Measurements from ENCODE around the gene MRPL14. TPM values are rescaled to one million over a fixed set of nuclear protein-coding genes. Genes with fewer than 3 reads are reported as not detected.

Gene MRPL14
- total RNA-seq, 3 donors from 2014 or later = 24.6 to 55.7 (median 30.4) TPM

DNA sequence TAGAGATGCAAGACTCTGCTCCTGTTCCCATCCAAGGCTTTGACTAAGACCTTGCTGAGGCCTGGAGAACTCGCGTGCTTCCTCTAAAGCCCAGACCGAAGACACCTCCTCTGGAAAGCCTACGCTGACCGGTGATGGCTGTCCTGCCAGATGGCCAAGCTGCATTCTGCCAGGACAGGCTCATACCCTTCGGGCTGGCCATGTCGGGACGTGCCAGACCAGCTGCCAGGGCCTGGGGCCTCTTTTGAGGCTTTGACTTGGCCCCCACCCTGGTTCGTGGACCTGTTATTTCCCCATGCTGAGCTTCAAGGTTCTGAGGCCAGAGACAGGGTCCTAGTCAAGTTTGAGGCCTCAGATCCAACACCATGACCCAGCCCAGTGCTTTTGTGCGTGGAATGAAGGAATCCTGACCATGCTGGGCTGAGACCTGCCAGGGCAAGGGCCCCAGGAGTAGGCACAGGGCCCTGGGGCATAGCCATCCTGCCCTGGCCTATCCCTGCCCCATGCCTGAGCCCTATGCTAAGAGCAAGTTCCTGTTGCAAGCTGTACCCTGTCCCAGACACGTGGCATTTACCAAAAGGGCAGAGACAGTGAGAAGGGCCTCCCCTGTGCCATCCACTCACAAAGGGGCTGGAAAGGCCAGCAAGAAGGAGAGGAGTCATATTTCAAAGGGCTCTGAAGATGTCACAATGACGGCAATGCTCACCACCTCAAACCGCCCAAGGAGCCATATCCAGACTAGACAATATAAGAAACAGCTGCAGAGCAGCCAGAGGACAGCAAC, 42.8 kb downstream of the MRPL14 start:
- no peaks in the 10 kb centered on the region for H3K4me1 ChIP-seq
- no peak overlapping the region for H3K4me3 ChIP-seq
- intact Hi-C loops (cut with DNase I; ENCODE audit: low total_unique reads) = no loop called here
- H3K36me3 ChIP-seq = no peaks in the 10 kb centered on the region
- no peaks in the 10 kb centered on the region for H3K27me3 ChIP-seq
- no peak for TF ChIP-seq CTCF (IDR thresholded peaks at IDR 0.05)
- no peak for TF ChIP-seq POLR2AphosphoS5 (IDR thresholded peaks at IDR 0.05)
- TF ChIP-seq POLR2A (IDR thresholded peaks at IDR 0.05) = no peak
- H3K27ac ChIP-seq = peak overlapping the region; percentile 11 to 43
- no peak for DNase-seq (ENCODE audit: low spot score in 2 of 2)
- H3K9me3 ChIP-seq = no peaks in the 10 kb centered on the region

- DNase-seq (ENCODE audit: low spot score in 2 of 2) = no peak
- intact Hi-C loops (cut with DNase I; ENCODE audit: low total_unique reads) = no loop called here
- no peaks in the 10 kb centered on the region for H3K9me3 ChIP-seq
Measured at GRCh38 chr6:44082872-44083321, 44.4 kb downstream of the MRPL14 start.

DNA sequence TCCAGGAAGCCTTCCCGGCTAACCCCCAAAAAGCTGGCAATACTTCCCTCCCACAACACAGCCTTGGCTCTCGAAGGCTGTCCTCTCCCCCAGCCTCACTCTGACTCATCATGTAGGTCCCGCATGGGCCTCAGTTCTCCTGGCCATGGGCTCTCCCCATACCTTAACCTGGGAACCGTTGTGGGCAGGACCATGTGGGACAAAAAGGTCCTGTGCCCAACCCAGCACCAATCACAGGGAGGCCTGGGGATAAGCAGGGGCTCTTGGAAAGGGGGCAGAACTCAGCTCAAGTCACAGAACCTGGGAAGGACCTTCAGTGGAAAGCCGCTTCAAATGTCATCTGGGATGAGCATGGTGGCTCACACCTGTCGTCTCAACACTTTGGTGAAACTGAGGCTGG, 45.5 kb downstream of the MRPL14 start:
- no peaks in the 10 kb centered on the region for H3K27me3 ChIP-seq

More at GRCh38 chr6:44082872-44083321, 44.4 kb downstream of the MRPL14 start:
- Histone ChIP-seq H3K27ac (no peak overlapping the region), H3K36me3 (no peaks in the 10 kb centered on the region), H3K27me3 (no peaks in the 10 kb centered on the region), H3K4me3 (no peak overlapping the region), H3K4me1 (no peaks in the 10 kb centered on the region)
- no peak for TF ChIP-seq POLR2A (IDR thresholded peaks at IDR 0.05)

DNA sequence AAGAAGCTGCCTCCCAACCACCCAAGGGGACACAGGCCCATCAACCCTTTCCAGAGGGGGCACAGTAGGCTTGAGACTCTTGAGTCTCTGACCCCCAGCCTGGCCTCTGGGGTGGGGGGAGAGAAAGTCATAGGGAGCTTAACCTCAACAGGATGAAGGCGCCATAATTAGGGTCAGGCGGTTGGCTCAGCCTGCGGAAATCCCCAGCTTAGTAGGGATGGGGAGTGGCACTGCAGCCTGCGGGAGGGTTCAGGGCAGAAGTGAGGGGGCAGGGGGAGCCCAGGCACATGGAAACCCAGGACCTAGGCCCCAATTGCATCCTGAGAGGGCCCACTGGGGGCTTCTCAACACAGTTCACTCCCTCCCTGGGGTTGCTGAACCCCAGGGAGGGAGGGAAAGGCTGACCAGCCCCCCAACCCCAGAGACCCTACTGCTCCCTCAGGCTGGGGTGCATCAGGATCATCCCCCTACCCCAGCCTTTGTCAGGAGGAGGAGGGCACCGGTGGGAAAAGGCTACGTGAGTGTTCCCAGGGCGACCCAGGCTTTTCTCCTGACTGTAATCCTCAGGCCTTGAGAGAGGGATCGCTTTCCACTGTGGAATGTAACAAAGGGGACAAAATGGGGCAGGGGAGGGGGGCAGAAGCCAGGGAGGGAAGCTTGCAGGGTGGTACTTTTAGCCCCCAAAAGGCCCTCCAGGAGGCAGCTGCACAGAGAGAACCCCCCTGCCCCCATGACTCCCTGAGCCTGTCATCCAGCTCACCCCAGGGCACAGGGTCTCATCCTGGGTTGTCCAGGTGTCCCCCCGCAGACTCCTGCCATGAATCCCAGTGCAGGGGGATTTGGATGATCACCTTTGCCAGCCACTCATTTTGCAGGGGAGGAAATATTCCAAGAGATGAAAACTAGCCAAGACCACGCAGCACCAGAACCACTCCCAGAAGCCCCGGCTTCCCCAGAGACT, 46.4 kb downstream of the MRPL14 start:
- H3K9me3 ChIP-seq = no peaks in the 10 kb centered on the region
- no peaks in the 10 kb centered on the region for H3K36me3 ChIP-seq
- H3K27ac ChIP-seq = no peak overlapping the region
- no peaks in the 10 kb centered on the region for H3K27me3 ChIP-seq
- no peak for TF ChIP-seq POLR2AphosphoS5 (IDR thresholded peaks at IDR 0.05)
- TF ChIP-seq POLR2A (IDR thresholded peaks at IDR 0.05) = no peak
- TF ChIP-seq CTCF (IDR thresholded peaks at IDR 0.05) = no peak
- DNase-seq (ENCODE audit: low spot score in 2 of 2) = no peak
- H3K4me1 ChIP-seq = peaks cover 0 to 12% of the 10 kb centered on the region in 2 donors
- no peak overlapping the region for H3K4me3 ChIP-seq
- intact Hi-C loops (cut with DNase I; ENCODE audit: low total_unique reads) = no loop called here

More for the DNA sequence above, 45.5 kb downstream of the MRPL14 start:
- no peak for TF ChIP-seq POLR2A (IDR thresholded peaks at IDR 0.05)
- no peak for TF ChIP-seq CTCF (IDR thresholded peaks at IDR 0.05)
- no peak for TF ChIP-seq POLR2AphosphoS5 (IDR thresholded peaks at IDR 0.05)
- Histone ChIP-seq H3K27ac (no peak overlapping the region), H3K36me3 (no peaks in the 10 kb centered on the region), H3K4me3 (no peak overlapping the region), H3K9me3 (no peaks in the 10 kb centered on the region), H3K4me1 (peaks cover 0 to 6% of the 10 kb centered on the region in 2 donors)
- DNase-seq (ENCODE audit: low spot score in 2 of 2) = no peak
- intact Hi-C loops (cut with DNase I; ENCODE audit: low total_unique reads) = no loop called here

DNA sequence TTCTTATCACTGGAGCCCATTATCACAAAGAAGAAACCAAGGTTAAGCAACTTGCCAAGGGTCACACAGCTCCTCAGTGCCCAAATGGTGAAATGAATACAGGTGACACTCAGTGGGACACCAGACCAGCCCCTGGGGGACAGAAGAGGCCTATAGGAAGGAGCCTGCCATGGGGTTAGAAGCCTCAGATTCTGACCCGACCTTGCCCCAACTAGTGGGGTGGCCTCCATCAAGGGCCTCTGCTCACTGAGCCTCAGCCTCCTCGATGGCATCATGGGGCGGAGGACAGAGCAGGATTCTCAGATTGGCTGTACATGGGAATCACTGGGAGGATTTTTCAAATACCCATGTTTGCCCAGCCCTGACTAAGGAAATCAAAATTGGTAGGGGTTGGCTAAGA, 47.6 kb downstream of the MRPL14 start:
- intact Hi-C loops (cut with DNase I; ENCODE audit: low total_unique reads) = loop anchor here (10.0 kb wide), 1 partner anchor 85 kb away; no protein-coding TSS in a partner anchor
- Histone ChIP-seq H3K27me3 (no peaks in the 10 kb centered on the region), H3K36me3 (no peaks in the 10 kb centered on the region), H3K27ac (no peak overlapping the region), H3K9me3 (no peaks in the 10 kb centered on the region), H3K4me3 (no peak overlapping the region), H3K4me1 (peaks cover 0 to 12% of the 10 kb centered on the region in 2 donors)
- no peak for DNase-seq (ENCODE audit: low spot score in 2 of 2)
- TF ChIP-seq POLR2A (IDR thresholded peaks at IDR 0.05) (no peak), CTCF (IDR thresholded peaks at IDR 0.05) (no peak), POLR2AphosphoS5 (IDR thresholded peaks at IDR 0.05) (no peak)
